GM23248 (cell line): ENCODE measurements around the gene SPG7. TPM values are rescaled to one million over a fixed set of nuclear protein-coding genes. Genes with fewer than 3 reads are reported as not detected.

Experiments used
- DNase-seq: peaks from one replicate; pipeline ENCODE4 v3.0.0-alpha.2; 2015
- H2AFZ ChIP-seq: fragments of 200-600 bp; sonication (generic); 2 replicates; pipeline ENCODE4 v1.6.1; 2016; ENCODE audit warnings: antibody characterized with exemption
- H3F3A ChIP-seq: fragments of 200-600 bp; sonication (generic); 2 replicates; pipeline ENCODE4 v1.6.1; 2016; ENCODE audit warnings: mild to moderate bottlenecking, antibody characterized with exemption, mixed run types; ENCODE audit not compliant: insufficient read depth
- H3K27ac ChIP-seq: fragments of 200-600 bp; sonication (generic); 2 replicates; pipeline ENCODE4 v1.5.1; 2016; ENCODE audit warnings: mild to moderate bottlenecking
- H3K27me3 ChIP-seq: fragments of 200-600 bp; sonication (generic); replicated peaks from 2 replicates; pipeline ENCODE4 v1.6.1; 2016; ENCODE audit warnings: mild to moderate bottlenecking; ENCODE audit not compliant: insufficient read depth
- H3K36me3 ChIP-seq: fragments of 200-600 bp; sonication (generic); 2 replicates; pipeline ENCODE4 v1.6.1; 2016; ENCODE audit warnings: low read depth, mild to moderate bottlenecking
- H3K4me1 ChIP-seq: fragments of 200-600 bp; sonication (generic); 2 replicates; pipeline ENCODE4 v1.6.1; 2016; ENCODE audit warnings: mild to moderate bottlenecking; ENCODE audit not compliant: insufficient read depth
- H3K4me2 ChIP-seq: fragments of 200-600 bp; sonication (generic); one replicate; pipeline ENCODE4 v1.6.1; 2016; ENCODE audit warnings: mild to moderate bottlenecking; ENCODE audit not compliant: unreplicated experiment
- H3K4me3 ChIP-seq: fragments of 200-600 bp; sonication (generic); 2 replicates; pipeline ENCODE4 v1.5.1; 2016; ENCODE audit warnings: mild to moderate bottlenecking
- H3K79me2 ChIP-seq: fragments of 200-600 bp; sonication (generic); 2 replicates; pipeline ENCODE4 v1.6.1; 2016; ENCODE audit warnings: mild to moderate bottlenecking; ENCODE audit not compliant: insufficient read depth
- H3K9ac ChIP-seq: fragments of 200-600 bp; sonication (generic); 2 replicates; pipeline ENCODE4 v1.6.1; 2016; ENCODE audit warnings: mild to moderate bottlenecking
- H3K9me2 ChIP-seq: fragments of 200-600 bp; sonication (generic); 2 replicates; pipeline ENCODE4 v1.6.1; 2016; ENCODE audit warnings: mixed run types, mild to moderate bottlenecking, moderate library complexity; ENCODE audit not compliant: insufficient read depth
- H3K9me3 ChIP-seq: fragments of 200-600 bp; sonication (generic); one replicate; pipeline ENCODE4 v1.6.1; 2017; ENCODE audit warnings: low read depth
- H4K20me1 ChIP-seq: fragments of 200-600 bp; sonication (generic); 2 replicates; pipeline ENCODE4 v1.6.0; 2016; ENCODE audit not compliant: insufficient read depth
- EZH2 ChIP-seq: fragments of 200-600 bp; sonication (generic); IDR thresholded peaks from 2 replicates; pipeline ENCODE4 v1.6.1; 2018; ENCODE audit warnings: antibody characterized with exemption, mild to moderate bottlenecking; ENCODE audit not compliant: insufficient read depth, poor library complexity, severe bottlenecking
- EZH2phosphoT487 ChIP-seq: fragments of 200-600 bp; sonication (generic); IDR thresholded peaks from 2 replicates; pipeline ENCODE4 v1.6.1; 2018; ENCODE audit warnings: antibody characterized with exemption, moderate library complexity, mild to moderate bottlenecking, low read depth; ENCODE audit not compliant: insufficient read depth
- WGBS, 2 experiments: methylation state at CpG; one replicate each; pipeline ENCODE4 v1.1.6; 2015 to 2017; ENCODE audit warnings: low lambda C conversion rate in 2 of 2, low coverage in 1 of 2; ENCODE audit errors: missing lambda C conversion rate in 2 of 2; 5-methylcytosine and 5-hydroxymethylcytosine counted together
- in situ Hi-C: fragments of 300-500 bp; cut with MboI; formaldehyde crosslinking; loops from 2 replicates; pipeline ENCODE4 v1.15.0; 2020
- polyA plus RNA-seq: library from polyadenylated mRNA; unstranded; fragments of >200 nt; fragmentation: Nextera tagmentation; extraction: Ambion mirVana; gene quantifications from 2 replicates; pipeline ENCODE4 v1.2.1, GENCODE V29; 2016
- total RNA-seq: library from RNA; depleted of rRNA; stranded (reverse); fragments of >200 nt; shearing (Covaris generic); gene quantifications from 2 replicates; pipeline ENCODE4 v1.2.3, GENCODE V29; 2014

SPG7 gene
- total and polyA plus RNA-seq, 2 experiments from 2014 or later = 53.9 to 155 TPM

GRCh38 chr16:89531821-89532526 lies 23.8 kb downstream of the SPG7 start:
- H3K79me2 ChIP-seq = peaks cover 23% of the 10 kb centered on the region
- TF ChIP-seq EZH2phosphoT487 (no peak), EZH2 (no peak)
- H3K4me3 ChIP-seq = no peak overlapping the region
- H3K9me3 ChIP-seq = no peaks in the 10 kb centered on the region
- no peak overlapping the region for H3K9ac ChIP-seq
- H3F3A ChIP-seq = no peaks in the 10 kb centered on the region
- no peaks in the 10 kb centered on the region for H3K27me3 ChIP-seq
- DNase-seq = no peak
- H3K36me3 ChIP-seq = peaks cover 31% of the 10 kb centered on the region
- H3K4me2 ChIP-seq = no peak overlapping the region
- no peak overlapping the region for H3K27ac ChIP-seq
- in situ Hi-C loops = no loop called here
- no peak overlapping the region for H2AFZ ChIP-seq
- 98% methylated on average over 31 of the region's 31 CpGs for WGBS, 2 experiments
- no peaks in the 10 kb centered on the region for H3K9me2 ChIP-seq
- H4K20me1 ChIP-seq = no peaks in the 10 kb centered on the region
- no peaks in the 10 kb centered on the region for H3K4me1 ChIP-seq

- Histone ChIP-seq H3K9me2 (no peaks in the 10 kb centered on the region), H3K27me3 (no peaks in the 10 kb centered on the region), H3K4me1 (no peaks in the 10 kb centered on the region), H4K20me1 (no peaks in the 10 kb centered on the region), H3K36me3 (peaks cover 20% of the 10 kb centered on the region), H3K9me3 (no peaks in the 10 kb centered on the region), H3K4me2 (no peak overlapping the region), H3K27ac (no peak overlapping the region), H3K9ac (no peak overlapping the region), H2AFZ (no peak overlapping the region), H3K79me2 (peaks cover 10% of the 10 kb centered on the region), H3K4me3 (no peak overlapping the region), H3F3A (no peaks in the 10 kb centered on the region)
- in situ Hi-C loops = no loop called here
- TF ChIP-seq EZH2phosphoT487 (no peak), EZH2 (no peak)
- 74 to 78% methylated on average over 11 of the region's 11 CpGs for WGBS, 2 experiments
- DNase-seq = peak; percentile 43
These were observed 26.1 kb downstream of the SPG7 start for GRCh38 chr16:89534252-89534756.

GRCh38 chr16:89536371-89536770 lies 28.2 kb downstream of the SPG7 start:
- Histone ChIP-seq H3K27me3 (no peaks in the 10 kb centered on the region), H3K27ac (no peak overlapping the region), H3K4me3 (no peak overlapping the region), H4K20me1 (no peaks in the 10 kb centered on the region), H3K9me3 (no peaks in the 10 kb centered on the region), H2AFZ (no peak overlapping the region), H3K79me2 (peaks cover 10% of the 10 kb centered on the region), H3K4me1 (no peaks in the 10 kb centered on the region), H3K4me2 (no peak overlapping the region), H3K9me2 (no peaks in the 10 kb centered on the region), H3K9ac (no peak overlapping the region), H3F3A (no peaks in the 10 kb centered on the region), H3K36me3 (peaks cover 11% of the 10 kb centered on the region)
- no peak for DNase-seq
- in situ Hi-C loops = no loop called here
- 95 to 98% methylated on average over 9 to 24 of the region's 24 CpGs for WGBS, 2 experiments
- TF ChIP-seq EZH2 (no peak), EZH2phosphoT487 (no peak)

GRCh38 chr16:89536886-89537548 lies 28.8 kb downstream of the SPG7 start:
- H3K4me3 ChIP-seq = no peak overlapping the region
- H4K20me1 ChIP-seq = no peaks in the 10 kb centered on the region
- H3K27me3 ChIP-seq = no peaks in the 10 kb centered on the region
- DNase-seq = no peak
- H3K4me1 ChIP-seq = no peaks in the 10 kb centered on the region
- H3K27ac ChIP-seq = no peak overlapping the region
- in situ Hi-C loops = no loop called here
- no peak for TF ChIP-seq EZH2
- no peak for TF ChIP-seq EZH2phosphoT487
- H3K9ac ChIP-seq = no peak overlapping the region
- peaks cover 10% of the 10 kb centered on the region for H3K79me2 ChIP-seq
- no peaks in the 10 kb centered on the region for H3K9me3 ChIP-seq
- H3K4me2 ChIP-seq = no peak overlapping the region
- peaks cover 11% of the 10 kb centered on the region for H3K36me3 ChIP-seq
- no peaks in the 10 kb centered on the region for H3F3A ChIP-seq
- no peak overlapping the region for H2AFZ ChIP-seq
- WGBS, 2 experiments = 93 to 96% methylated on average over 33 to 36 of the region's 36 CpGs
- no peaks in the 10 kb centered on the region for H3K9me2 ChIP-seq
